PFSK-1 (cell line): ENCODE results near the gene CCDC92B.

ENCODE experiments used
- FOXP2 ChIP-seq: optimal IDR thresholded peaks from 2 replicates; pipeline ENCODE3; 2011; ENCODE audit warnings: borderline replicate concordance, control low read depth, inconsistent platforms; ENCODE audit not compliant: insufficient read depth; ENCODE audit errors: extremely low read length, extremely low read depth
- POLR2AphosphoS5 ChIP-seq: IDR thresholded peaks from 2 replicates; pipeline ENCODE4 v1.6.1; 2012; ENCODE audit warnings: low read depth, mild to moderate bottlenecking, control low read depth, low read length, moderate library complexity
- REST ChIP-seq, 2 experiments: IDR thresholded peaks; 2 replicates each; pipeline versions ENCODE4 v1.6.1 to v1.8.0; 2011 to 2012; ENCODE audit warnings: low read depth in 2 of 2, low read length in 2 of 2, control low read depth in 1 of 2, inconsistent platforms in 1 of 2, mild to moderate bottlenecking in 1 of 2, moderate library complexity in 1 of 2; ENCODE audit not compliant: insufficient read depth in 1 of 2
- SIN3A ChIP-seq: IDR thresholded peaks from 2 replicates; pipeline ENCODE4 v1.6.1; 2012; ENCODE audit warnings: mild to moderate bottlenecking, low read length, moderate library complexity, borderline replicate concordance; ENCODE audit not compliant: insufficient read depth
- TAF1 ChIP-seq: IDR thresholded peaks from 2 replicates; pipeline ENCODE4 v1.6.1; 2012; ENCODE audit warnings: low read length, control low read depth, borderline replicate concordance; ENCODE audit not compliant: insufficient read depth

CCDC92B gene

GRCh38 chr17:2691069-2691871 lies 58.2 kb downstream of the CCDC92B start:
- TF ChIP-seq SIN3A (no peak), FOXP2 (no peak), POLR2AphosphoS5 (no peak), TAF1 (no peak), REST (IDR thresholded peaks at IDR 0.05; ENCODE audit: insufficient read depth in 1 of 2, low read depth in 2 of 2, low read length in 2 of 2) (no peak)

GRCh38 chr17:2690165-2691068 lies 59.0 kb downstream of the CCDC92B start:
- TF ChIP-seq SIN3A (no peak), POLR2AphosphoS5 (no peak), REST (IDR thresholded peaks at IDR 0.05; ENCODE audit: insufficient read depth in 1 of 2, low read depth in 2 of 2, low read length in 2 of 2) (no peak), TAF1 (no peak), FOXP2 (no peak)

- TF ChIP-seq TAF1 (no peak), FOXP2 (no peak), SIN3A (no peak), POLR2AphosphoS5 (no peak; the same call in 1 of the 2 replicates), REST (IDR thresholded peaks at IDR 0.05; ENCODE audit: insufficient read depth in 1 of 2, low read depth in 2 of 2, low read length in 2 of 2) (no peak)
Observed at GRCh38 chr17:2689411-2690164, 59.9 kb downstream of the CCDC92B start.

- TF ChIP-seq REST (IDR thresholded peaks at IDR 0.05; ENCODE audit: insufficient read depth in 1 of 2, low read depth in 2 of 2, low read length in 2 of 2) = no peak
- TF ChIP-seq POLR2AphosphoS5 = peak; percentile 60
Observed at GRCh38 chr17:2688351-2689342, 60.8 kb downstream of the CCDC92B start.
